GM18499 (cell line): ENCODE data around the gene GCG.

Experiments
- ATAC-seq: cut with Tn5 transposase; IDR thresholded peaks from one replicate; pipeline ENCODE4 v1.9.1; 2021; ENCODE audit warnings: moderate number of reproducible peaks; ENCODE audit not compliant: insufficient read depth, unreplicated experiment

GCG gene

GRCh38 chr2:162106746-162107145, 45.3 kb downstream of the GCG start:
- no peak for ATAC-seq

- no peak for ATAC-seq
Observed at GRCh38 chr2:162106146-162106551, 45.9 kb downstream of the GCG start.

GRCh38 chr2:162103443-162104009, 48.5 kb downstream of the GCG start:
- ATAC-seq: no peak

GRCh38 chr2:162100579-162100978, 51.5 kb downstream of the GCG start:
- no peak for ATAC-seq

DNA sequence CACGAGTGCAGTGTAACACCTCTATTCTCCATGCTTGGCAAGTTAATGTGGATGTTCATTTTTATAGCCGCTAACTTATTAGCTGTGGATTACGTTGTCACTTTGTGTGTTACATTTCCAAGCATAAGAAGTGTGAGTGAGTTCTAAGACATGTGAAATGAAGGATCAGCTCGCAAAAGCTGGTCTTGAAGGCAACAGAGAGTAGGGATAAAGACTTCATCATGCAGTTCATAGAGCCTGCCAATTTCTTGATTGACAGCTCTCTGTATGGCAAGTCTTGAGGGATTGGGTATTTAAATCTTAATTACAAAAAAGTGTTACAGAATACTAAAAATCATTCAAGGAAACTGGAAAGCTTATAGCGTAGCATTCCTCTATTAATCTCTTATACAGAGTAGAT, 52.2 kb downstream of the GCG start:
- ATAC-seq: no peak
